H1 (cell line): ENCODE measurements around the gene MTG1.

Experiments used
- CTBP2 ChIP-seq: IDR thresholded peaks from 2 replicates; pipeline ENCODE4 v1.7.0; 2011; ENCODE audit warnings: borderline replicate concordance, mild to moderate bottlenecking, moderate library complexity, mixed read lengths, low read length; ENCODE audit not compliant: insufficient read depth, insufficient read length
- EZH2 ChIP-seq: fragments of 200-600 bp; sonication (generic); IDR thresholded peaks from 2 replicates; pipeline ENCODE4 v1.7.1; 2012; ENCODE audit warnings: low read depth, mild to moderate bottlenecking, moderate library complexity, low read length, inconsistent platforms; ENCODE audit not compliant: severe bottlenecking
- GABPA ChIP-seq: IDR thresholded peaks from 2 replicates; pipeline ENCODE4 v1.6.1; 2011; ENCODE audit warnings: mild to moderate bottlenecking, low read length, moderate library complexity, borderline replicate concordance; ENCODE audit not compliant: insufficient read depth
- JUN ChIP-seq: IDR thresholded peaks from 2 replicates; pipeline ENCODE4 v1.6.1; 2011; ENCODE audit warnings: low read depth, mild to moderate bottlenecking, improper control_type of control experiment, low read length
- JUND ChIP-seq: IDR thresholded peaks from 2 replicates; pipeline ENCODE4 v1.6.1; 2011; ENCODE audit warnings: mild to moderate bottlenecking, improper control_type of control experiment, low read length
- TAF7 ChIP-seq: optimal IDR thresholded peaks from 2 replicates; pipeline ENCODE3; 2011; ENCODE audit warnings: low read depth, mild to moderate bottlenecking, inconsistent platforms, low read length, moderate library complexity, borderline replicate concordance
- TF ChIP-seq, protein P1 (sequence below), 3 experiments: IDR thresholded peaks; 1 replicate in 2 of 3; 2 replicates in 1 of 3; pipeline versions ENCODE4 v1.5.1 to v1.6.1; 2011; ENCODE audit warnings: low read length in 3 of 3, mild to moderate bottlenecking in 3 of 3, inconsistent platforms in 2 of 3, low read depth in 1 of 3, moderate library complexity in 1 of 3; ENCODE audit not compliant: insufficient read depth in 1 of 3; ENCODE audit errors: control extremely low read depth in 1 of 3

- no peak for TF ChIP-seq JUND
- no peak for TF ChIP-seq TAF7
- no peak for TF ChIP-seq CTBP2
- TF ChIP-seq GABPA: no peak
- TF ChIP-seq, protein P1, sequence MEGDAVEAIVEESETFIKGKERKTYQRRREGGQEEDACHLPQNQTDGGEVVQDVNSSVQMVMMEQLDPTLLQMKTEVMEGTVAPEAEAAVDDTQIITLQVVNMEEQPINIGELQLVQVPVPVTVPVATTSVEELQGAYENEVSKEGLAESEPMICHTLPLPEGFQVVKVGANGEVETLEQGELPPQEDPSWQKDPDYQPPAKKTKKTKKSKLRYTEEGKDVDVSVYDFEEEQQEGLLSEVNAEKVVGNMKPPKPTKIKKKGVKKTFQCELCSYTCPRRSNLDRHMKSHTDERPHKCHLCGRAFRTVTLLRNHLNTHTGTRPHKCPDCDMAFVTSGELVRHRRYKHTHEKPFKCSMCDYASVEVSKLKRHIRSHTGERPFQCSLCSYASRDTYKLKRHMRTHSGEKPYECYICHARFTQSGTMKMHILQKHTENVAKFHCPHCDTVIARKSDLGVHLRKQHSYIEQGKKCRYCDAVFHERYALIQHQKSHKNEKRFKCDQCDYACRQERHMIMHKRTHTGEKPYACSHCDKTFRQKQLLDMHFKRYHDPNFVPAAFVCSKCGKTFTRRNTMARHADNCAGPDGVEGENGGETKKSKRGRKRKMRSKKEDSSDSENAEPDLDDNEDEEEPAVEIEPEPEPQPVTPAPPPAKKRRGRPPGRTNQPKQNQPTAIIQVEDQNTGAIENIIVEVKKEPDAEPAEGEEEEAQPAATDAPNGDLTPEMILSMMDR (IDR thresholded peaks at IDR 0.05; ENCODE audit: control extremely low read depth in 1 of 3, insufficient read depth in 1 of 3, low read depth in 1 of 3, low read length in 3 of 3): no peak
- TF ChIP-seq EZH2: no peak
- no peak for TF ChIP-seq JUN
These were observed 32.7 kb upstream of the MTG1 start for GRCh38 chr10:133361227-133361626.
